ENCODE measurements around the gene SEPTIN2.
"Not testable (repeated sequence)": the region's sequence is repeated elsewhere in the genome, so short reads cannot be mapped to it uniquely, and the experiment has no call there.

The SEPTIN2 gene

GRCh38 chr2:241275504-241275903 is 40.2 kb upstream of the SEPTIN2 start:
- ChIA-PET POLR2A (interaction anchor here (1.1 kb wide), 1 partner anchor 40 kb away, joined by 4 read pairs; the partner anchor contains the start of genes HDLBP and SEPTIN2), CTCF (interaction anchor here (1.3 to 1.5 kb wide), 2 partner anchors 12 to 16 kb away, joined by 4 read pairs; no protein-coding TSS in a partner anchor)
- H3K4me3 ChIP-seq (ENCODE audit: low read depth, low read length), result no peak overlapping the region
- TF ChIP-seq, protein P1, sequence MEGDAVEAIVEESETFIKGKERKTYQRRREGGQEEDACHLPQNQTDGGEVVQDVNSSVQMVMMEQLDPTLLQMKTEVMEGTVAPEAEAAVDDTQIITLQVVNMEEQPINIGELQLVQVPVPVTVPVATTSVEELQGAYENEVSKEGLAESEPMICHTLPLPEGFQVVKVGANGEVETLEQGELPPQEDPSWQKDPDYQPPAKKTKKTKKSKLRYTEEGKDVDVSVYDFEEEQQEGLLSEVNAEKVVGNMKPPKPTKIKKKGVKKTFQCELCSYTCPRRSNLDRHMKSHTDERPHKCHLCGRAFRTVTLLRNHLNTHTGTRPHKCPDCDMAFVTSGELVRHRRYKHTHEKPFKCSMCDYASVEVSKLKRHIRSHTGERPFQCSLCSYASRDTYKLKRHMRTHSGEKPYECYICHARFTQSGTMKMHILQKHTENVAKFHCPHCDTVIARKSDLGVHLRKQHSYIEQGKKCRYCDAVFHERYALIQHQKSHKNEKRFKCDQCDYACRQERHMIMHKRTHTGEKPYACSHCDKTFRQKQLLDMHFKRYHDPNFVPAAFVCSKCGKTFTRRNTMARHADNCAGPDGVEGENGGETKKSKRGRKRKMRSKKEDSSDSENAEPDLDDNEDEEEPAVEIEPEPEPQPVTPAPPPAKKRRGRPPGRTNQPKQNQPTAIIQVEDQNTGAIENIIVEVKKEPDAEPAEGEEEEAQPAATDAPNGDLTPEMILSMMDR (IDR thresholded peaks at IDR 0.05; ENCODE audit: insufficient read depth, low read length, missing control alignments), result no peak
- no peak for DNase-seq (ENCODE audit: low read depth, low spot score)

GRCh38 chr2:241275910-241276309 is 39.8 kb upstream of the SEPTIN2 start:
- DNase-seq (ENCODE audit: low read depth, low spot score), result no peak
- no peak overlapping the region for H3K4me3 ChIP-seq (ENCODE audit: low read depth, low read length)
- TF ChIP-seq, protein P1 (IDR thresholded peaks at IDR 0.05; ENCODE audit: insufficient read depth, low read length, missing control alignments), result no peak
- ChIA-PET CTCF (interaction anchor here (1.5 kb wide), 1 partner anchor 16 kb away, joined by 4 read pairs; no protein-coding TSS in a partner anchor), POLR2A (interaction anchor here (1.1 kb wide), 1 partner anchor 39 kb away, joined by 4 read pairs; the partner anchor contains the start of genes HDLBP and SEPTIN2)

- POLR2A ChIA-PET, result interaction anchor here (0.6 kb wide), 1 partner anchor 360 kb away, joined by 3 read pairs; no protein-coding TSS in a partner anchor
- H3K4me3 ChIP-seq (ENCODE audit: low read depth, low read length); CTCF ChIA-PET; DNase-seq (ENCODE audit: low read depth, low spot score): not testable (repeated sequence)
These were observed 37.4 kb upstream of the SEPTIN2 start for GRCh38 chr2:241278306-241278705.

DNA sequence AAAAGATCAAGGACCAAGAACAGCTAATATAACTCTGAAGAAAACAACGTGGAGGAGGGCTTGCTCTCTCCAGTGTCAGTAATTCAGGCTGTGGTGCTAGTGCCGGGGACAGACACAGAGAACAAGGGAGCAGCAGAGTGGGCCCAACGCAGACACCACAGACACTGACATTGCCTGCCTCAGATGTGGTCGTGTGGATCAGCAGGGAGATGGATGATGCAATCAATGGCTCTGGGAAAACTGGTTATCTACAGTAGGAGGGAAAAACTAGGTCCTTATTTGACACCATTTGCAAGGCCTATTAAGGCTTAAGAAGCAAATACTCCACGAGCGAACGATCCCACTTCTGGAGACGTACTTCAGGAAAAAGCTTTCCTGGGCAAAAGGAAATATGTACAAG is 36.3 kb upstream of the SEPTIN2 start:
- DNase-seq (ENCODE audit: low read depth, low spot score), result no peak
- TF ChIP-seq, protein P1 (IDR thresholded peaks at IDR 0.05; ENCODE audit: insufficient read depth, low read length, missing control alignments), result no peak
- ChIA-PET POLR2A (no interaction called here), CTCF (no interaction called here)
- no peak overlapping the region for H3K4me3 ChIP-seq (ENCODE audit: low read depth, low read length)

GRCh38 chr2:241279828-241280227 is 35.9 kb upstream of the SEPTIN2 start:
- no peak for DNase-seq (ENCODE audit: low read depth, low spot score)
- CTCF ChIA-PET, result no interaction called here
- TF ChIP-seq, protein P1 (IDR thresholded peaks at IDR 0.05; ENCODE audit: insufficient read depth, low read length, missing control alignments), result no peak
- POLR2A ChIA-PET, result no interaction called here
- no peak overlapping the region for H3K4me3 ChIP-seq (ENCODE audit: low read depth, low read length)

- DNase-seq (ENCODE audit: low read depth, low spot score), result no peak
- TF ChIP-seq, protein P1 (IDR thresholded peaks at IDR 0.05; ENCODE audit: insufficient read depth, low read length, missing control alignments), result no peak
- CTCF ChIA-PET, result no interaction called here
- POLR2A ChIA-PET, result no interaction called here
- H3K4me3 ChIP-seq (ENCODE audit: low read depth, low read length), result no peak overlapping the region
These were observed 35.4 kb upstream of the SEPTIN2 start for GRCh38 chr2:241280291-241280690.

DNA sequence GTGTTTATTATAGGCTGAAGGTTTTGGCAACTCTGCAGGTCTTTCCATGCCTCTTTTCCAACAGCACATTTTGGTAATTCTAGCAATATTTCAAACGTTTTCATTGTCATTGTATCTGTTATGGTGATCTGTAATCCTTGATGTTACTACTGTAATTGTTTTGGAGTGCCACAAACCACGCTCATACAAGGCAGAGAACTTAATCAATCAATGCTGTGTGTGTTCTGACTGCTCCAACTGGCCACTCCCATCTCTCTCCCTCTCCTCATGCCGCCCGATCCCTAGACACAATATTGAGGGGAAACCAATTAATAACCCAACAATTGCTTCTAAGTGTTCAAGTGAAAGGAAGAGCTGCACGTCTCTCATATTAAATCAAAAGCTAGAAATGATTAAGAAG is 33.2 kb upstream of the SEPTIN2 start:
- ChIA-PET POLR2A (no interaction called here), CTCF (no interaction called here)
- no peak overlapping the region for H3K4me3 ChIP-seq (ENCODE audit: low read depth, low read length)
- no peak for DNase-seq (ENCODE audit: low read depth, low spot score)
- TF ChIP-seq, protein P1 (IDR thresholded peaks at IDR 0.05; ENCODE audit: insufficient read depth, low read length, missing control alignments), result no peak
